ENCODE data around the gene PAXIP1. TPM values are rescaled to one million over a fixed set of nuclear protein-coding genes. Genes with fewer than 3 reads are reported as not detected.

PAXIP1 gene
- total and polyA plus RNA-seq, 10 of the 15 experiments (the other 5 are each of a cell fraction or from before 2014, with no cell fraction given): 7.3 to 27.2 (median 18.1) TPM

- ChIA-PET CTCF (interaction anchor here (0.7 to 8.1 kb wide), 14 partner anchors 9 to 617 kb away, joined by 3 to 61 read pairs (median 4); no protein-coding TSS in a partner anchor), RAD21 (ENCODE audit: unreplicated experiment) (interaction anchor here (1.1 kb wide), 1 partner anchor 50 kb away, joined by 4 read pairs; no protein-coding TSS in a partner anchor), SMC1A (ENCODE audit: uncharacterized antibody, unreplicated experiment) (interaction anchor here (0.9 to 3.1 kb wide), 4 partner anchors 13 to 81 kb away, joined by 3 to 16 read pairs (median 4); no protein-coding TSS in a partner anchor), POLR2A (no interaction called here)
- FAIRE-seq (no peak), ATAC-seq (no peak), DNase-seq (ENCODE audit: low read depth, low spot score) (no peak)
- Histone ChIP-seq H3K4me3 (no peak overlapping the region), H3K4me2 (ENCODE audit: control insufficient read depth, insufficient read depth) (no peak overlapping the region), H2AFZ (ENCODE audit: control insufficient read depth, low read depth, low read length) (no peak overlapping the region), H4K20me1 (ENCODE audit: control insufficient read depth, insufficient read depth) (no peaks in the 10 kb centered on the region), H3K27ac (ENCODE audit: control insufficient read depth, insufficient read depth) (no peak overlapping the region), H3K9ac (ENCODE audit: control insufficient read depth, insufficient read depth, low read length) (no peak overlapping the region), H3K79me2 (ENCODE audit: control insufficient read depth, insufficient read depth, low read length) (no peaks in the 10 kb centered on the region), H3K36me3 (ENCODE audit: control insufficient read depth in 2 of 2, insufficient read depth in 2 of 2, low read length in 1 of 2) (no peaks in the 10 kb centered on the region), H3K9me3 (replicated peaks; ENCODE audit: control insufficient read depth, insufficient read depth, low read length) (peaks cover 3% of the 10 kb centered on the region; the same call in 1 of the 3 replicates), H3K27me3 (replicated peaks in 1 of 2; ENCODE audit: control insufficient read depth in 2 of 2, insufficient read depth in 2 of 2, low read length in 1 of 2) (no peaks in the 10 kb centered on the region; a peak in 1 of 4 replicates), H3K4me1 (ENCODE audit: control insufficient read depth, insufficient read depth, low read length) (no peaks in the 10 kb centered on the region)
- BruUV-seq (replicated peaks): no TSS peak
- 64% methylated on average over 18 of the region's 18 CpGs for WGBS (ENCODE audit: insufficient coverage, insufficient replicate concordance, low lambda C conversion rate, missing lambda C conversion rate)
- in situ Hi-C loops (cut with MboI): no loop called here
- intact Hi-C loops (cut with micrococcal nuclease; ENCODE audit: unreplicated experiment): loop anchor here (5.0 kb wide), 2 partner anchors 48 to 427 kb away; no protein-coding TSS in a partner anchor
- TF ChIP-seq NKRF (conservative IDR thresholded peaks at IDR 0.05) (no peak), CREM (IDR thresholded peaks at IDR 0.05; ENCODE audit: low read depth) (no peak), FOXK2 (IDR thresholded peaks at IDR 0.05) (no peak), CHD4 (IDR thresholded peaks at IDR 0.05) (no peak), PRDM15 (CRISPR knock-in tag; IDR thresholded peaks at IDR 0.05) (no peak), CHD1 (IDR thresholded peaks at IDR 0.05; ENCODE audit: low read depth, low read length) (no peak), RUNX3 (IDR thresholded peaks at IDR 0.05; ENCODE audit: low read length) (no peak), NFIC (IDR thresholded peaks at IDR 0.05; ENCODE audit: low read depth, low read length) (no peak)
- TF ChIP-seq, protein P1, sequence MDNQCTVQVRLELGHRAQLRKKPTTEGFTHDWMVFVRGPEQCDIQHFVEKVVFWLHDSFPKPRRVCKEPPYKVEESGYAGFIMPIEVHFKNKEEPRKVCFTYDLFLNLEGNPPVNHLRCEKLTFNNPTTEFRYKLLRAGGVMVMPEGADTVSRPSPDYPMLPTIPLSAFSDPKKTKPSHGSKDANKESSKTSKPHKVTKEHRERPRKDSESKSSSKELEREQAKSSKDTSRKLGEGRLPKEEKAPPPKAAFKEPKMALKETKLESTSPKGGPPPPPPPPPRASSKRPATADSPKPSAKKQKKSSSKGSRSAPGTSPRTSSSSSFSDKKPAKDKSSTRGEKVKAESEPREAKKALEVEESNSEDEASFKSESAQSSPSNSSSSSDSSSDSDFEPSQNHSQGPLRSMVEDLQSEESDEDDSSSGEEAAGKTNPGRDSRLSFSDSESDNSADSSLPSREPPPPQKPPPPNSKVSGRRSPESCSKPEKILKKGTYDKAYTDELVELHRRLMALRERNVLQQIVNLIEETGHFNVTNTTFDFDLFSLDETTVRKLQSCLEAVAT (IDR thresholded peaks at IDR 0.05): no peak
- TF ChIP-seq, protein P2, sequence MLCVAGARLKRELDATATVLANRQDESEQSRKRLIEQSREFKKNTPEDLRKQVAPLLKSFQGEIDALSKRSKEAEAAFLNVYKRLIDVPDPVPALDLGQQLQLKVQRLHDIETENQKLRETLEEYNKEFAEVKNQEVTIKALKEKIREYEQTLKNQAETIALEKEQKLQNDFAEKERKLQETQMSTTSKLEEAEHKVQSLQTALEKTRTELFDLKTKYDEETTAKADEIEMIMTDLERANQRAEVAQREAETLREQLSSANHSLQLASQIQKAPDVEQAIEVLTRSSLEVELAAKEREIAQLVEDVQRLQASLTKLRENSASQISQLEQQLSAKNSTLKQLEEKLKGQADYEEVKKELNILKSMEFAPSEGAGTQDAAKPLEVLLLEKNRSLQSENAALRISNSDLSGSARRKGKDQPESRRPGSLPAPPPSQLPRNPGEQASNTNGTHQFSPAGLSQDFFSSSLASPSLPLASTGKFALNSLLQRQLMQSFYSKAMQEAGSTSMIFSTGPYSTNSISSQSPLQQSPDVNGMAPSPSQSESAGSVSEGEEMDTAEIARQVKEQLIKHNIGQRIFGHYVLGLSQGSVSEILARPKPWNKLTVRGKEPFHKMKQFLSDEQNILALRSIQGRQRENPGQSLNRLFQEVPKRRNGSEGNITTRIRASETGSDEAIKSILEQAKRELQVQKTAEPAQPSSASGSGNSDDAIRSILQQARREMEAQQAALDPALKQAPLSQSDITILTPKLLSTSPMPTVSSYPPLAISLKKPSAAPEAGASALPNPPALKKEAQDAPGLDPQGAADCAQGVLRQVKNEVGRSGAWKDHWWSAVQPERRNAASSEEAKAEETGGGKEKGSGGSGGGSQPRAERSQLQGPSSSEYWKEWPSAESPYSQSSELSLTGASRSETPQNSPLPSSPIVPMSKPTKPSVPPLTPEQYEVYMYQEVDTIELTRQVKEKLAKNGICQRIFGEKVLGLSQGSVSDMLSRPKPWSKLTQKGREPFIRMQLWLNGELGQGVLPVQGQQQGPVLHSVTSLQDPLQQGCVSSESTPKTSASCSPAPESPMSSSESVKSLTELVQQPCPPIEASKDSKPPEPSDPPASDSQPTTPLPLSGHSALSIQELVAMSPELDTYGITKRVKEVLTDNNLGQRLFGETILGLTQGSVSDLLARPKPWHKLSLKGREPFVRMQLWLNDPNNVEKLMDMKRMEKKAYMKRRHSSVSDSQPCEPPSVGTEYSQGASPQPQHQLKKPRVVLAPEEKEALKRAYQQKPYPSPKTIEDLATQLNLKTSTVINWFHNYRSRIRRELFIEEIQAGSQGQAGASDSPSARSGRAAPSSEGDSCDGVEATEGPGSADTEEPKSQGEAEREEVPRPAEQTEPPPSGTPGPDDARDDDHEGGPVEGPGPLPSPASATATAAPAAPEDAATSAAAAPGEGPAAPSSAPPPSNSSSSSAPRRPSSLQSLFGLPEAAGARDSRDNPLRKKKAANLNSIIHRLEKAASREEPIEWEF (IDR thresholded peaks at IDR 0.05; ENCODE audit: insufficient replicate concordance, low read depth, low read length): no peak
Observed at GRCh38 chr7:154914996-154915380, 87.9 kb downstream of the PAXIP1 start.

Measured in GM12878 (cell line).